ENCODE data around the gene UBE2J2. TPM values are rescaled to one million over a fixed set of nuclear protein-coding genes. Genes with fewer than 3 reads are reported as not detected.

Gene UBE2J2
- total RNA-seq, 2 donors from 2014 or later: 27.5 to 33.5 TPM

DNA sequence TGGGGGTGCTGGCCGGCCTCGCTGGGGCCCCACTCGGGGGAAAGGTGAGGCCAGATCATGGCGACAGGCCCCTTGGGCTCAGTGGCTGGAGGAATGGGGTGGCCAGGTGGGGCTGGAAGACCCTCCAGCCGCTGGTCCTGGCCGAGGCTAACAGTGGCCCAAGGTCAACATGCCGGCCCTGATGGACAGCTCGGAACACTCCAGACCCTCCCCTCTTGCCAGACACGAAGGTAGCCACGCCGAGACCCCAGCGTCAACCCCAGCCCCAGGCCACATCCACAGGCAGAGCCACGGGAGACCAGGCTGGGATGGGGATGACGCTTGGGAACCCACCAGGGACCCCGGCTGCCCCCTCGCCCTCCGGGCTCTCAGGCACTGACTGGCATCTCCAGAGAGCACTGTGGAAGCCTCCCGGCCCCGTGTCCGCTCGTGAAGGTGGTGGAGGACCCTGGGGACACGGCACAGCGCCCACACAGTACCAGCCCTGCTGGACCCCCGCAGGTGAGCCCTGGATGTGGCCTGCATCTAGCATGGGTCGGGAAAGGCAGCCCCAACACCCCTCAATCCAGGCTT is 26.2 kb downstream of the UBE2J2 start:
- no peaks in the 10 kb centered on the region for H3K36me3 ChIP-seq
- TF ChIP-seq, protein P1, sequence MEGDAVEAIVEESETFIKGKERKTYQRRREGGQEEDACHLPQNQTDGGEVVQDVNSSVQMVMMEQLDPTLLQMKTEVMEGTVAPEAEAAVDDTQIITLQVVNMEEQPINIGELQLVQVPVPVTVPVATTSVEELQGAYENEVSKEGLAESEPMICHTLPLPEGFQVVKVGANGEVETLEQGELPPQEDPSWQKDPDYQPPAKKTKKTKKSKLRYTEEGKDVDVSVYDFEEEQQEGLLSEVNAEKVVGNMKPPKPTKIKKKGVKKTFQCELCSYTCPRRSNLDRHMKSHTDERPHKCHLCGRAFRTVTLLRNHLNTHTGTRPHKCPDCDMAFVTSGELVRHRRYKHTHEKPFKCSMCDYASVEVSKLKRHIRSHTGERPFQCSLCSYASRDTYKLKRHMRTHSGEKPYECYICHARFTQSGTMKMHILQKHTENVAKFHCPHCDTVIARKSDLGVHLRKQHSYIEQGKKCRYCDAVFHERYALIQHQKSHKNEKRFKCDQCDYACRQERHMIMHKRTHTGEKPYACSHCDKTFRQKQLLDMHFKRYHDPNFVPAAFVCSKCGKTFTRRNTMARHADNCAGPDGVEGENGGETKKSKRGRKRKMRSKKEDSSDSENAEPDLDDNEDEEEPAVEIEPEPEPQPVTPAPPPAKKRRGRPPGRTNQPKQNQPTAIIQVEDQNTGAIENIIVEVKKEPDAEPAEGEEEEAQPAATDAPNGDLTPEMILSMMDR (IDR thresholded peaks at IDR 0.05): no peak
- peaks cover 4 to 8% of the 10 kb centered on the region in 2 donors for H3K27me3 ChIP-seq
- no peak overlapping the region for H3K4me3 ChIP-seq
- peaks cover 0 to 14% of the 10 kb centered on the region in 2 donors for H3K4me1 ChIP-seq
- no peaks in the 10 kb centered on the region for H3K9me3 ChIP-seq
- no peak overlapping the region for H3K27ac ChIP-seq
- DNase-seq (ENCODE audit: low spot score): no peak

DNA sequence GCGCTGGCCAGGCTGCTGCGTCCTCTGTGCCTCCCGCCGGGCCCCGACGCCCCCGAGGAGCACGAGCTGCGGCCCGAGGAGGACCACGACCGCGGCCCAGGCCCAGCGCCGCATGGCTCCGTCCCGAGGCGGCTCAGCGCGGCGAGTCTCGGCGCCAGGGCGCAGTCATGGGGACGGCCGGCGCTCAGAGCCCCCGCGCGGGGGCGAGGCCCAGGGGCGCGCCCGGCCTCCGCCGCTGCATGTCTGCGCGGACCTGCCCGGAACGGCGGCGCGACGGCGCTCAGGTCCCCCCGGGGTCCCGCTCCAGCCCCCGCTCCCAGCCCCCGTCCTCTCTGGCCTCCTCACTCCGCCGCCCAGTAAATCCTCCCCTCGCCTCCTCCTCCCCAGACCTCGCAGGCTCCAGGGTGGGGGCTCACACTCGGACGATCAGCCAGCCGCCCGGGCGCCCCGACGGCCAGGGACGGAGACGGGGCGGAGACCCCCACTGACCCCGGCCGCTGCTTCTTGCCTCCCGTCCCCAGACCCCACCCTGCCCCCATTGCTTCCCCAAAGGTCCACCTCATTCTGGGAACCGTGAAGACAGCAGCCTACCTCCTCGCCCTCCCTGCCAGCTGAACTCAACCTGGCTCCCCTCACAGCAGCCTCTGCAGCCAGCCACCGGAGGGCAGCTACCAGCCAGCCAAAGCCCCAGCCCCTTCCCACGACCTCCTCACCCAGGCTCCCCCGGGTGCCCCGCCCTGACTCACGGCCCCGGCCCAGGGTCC is 26.9 kb downstream of the UBE2J2 start, which contains the start of gene C1QTNF12:
TSS of gene C1QTNF12 (minus strand) at position 146 of the 764 bp plus-strand sequence. CDS start at position 114, 32 bp downstream.
- no peak for DNase-seq (ENCODE audit: low spot score)
- TF ChIP-seq, protein P1 (IDR thresholded peaks at IDR 0.05): no peak
- H3K27me3 ChIP-seq: peaks cover 4 to 8% of the 10 kb centered on the region in 2 donors
- no peaks in the 10 kb centered on the region for H3K9me3 ChIP-seq
- peaks cover 0 to 14% of the 10 kb centered on the region in 2 donors for H3K4me1 ChIP-seq
- peak within 1 kb of the TSS in 1 of 2 donors; percentile 4 for H3K4me3 ChIP-seq
- no peaks in the 10 kb centered on the region for H3K36me3 ChIP-seq
- H3K27ac ChIP-seq: no peak within 1 kb of the TSS

DNA sequence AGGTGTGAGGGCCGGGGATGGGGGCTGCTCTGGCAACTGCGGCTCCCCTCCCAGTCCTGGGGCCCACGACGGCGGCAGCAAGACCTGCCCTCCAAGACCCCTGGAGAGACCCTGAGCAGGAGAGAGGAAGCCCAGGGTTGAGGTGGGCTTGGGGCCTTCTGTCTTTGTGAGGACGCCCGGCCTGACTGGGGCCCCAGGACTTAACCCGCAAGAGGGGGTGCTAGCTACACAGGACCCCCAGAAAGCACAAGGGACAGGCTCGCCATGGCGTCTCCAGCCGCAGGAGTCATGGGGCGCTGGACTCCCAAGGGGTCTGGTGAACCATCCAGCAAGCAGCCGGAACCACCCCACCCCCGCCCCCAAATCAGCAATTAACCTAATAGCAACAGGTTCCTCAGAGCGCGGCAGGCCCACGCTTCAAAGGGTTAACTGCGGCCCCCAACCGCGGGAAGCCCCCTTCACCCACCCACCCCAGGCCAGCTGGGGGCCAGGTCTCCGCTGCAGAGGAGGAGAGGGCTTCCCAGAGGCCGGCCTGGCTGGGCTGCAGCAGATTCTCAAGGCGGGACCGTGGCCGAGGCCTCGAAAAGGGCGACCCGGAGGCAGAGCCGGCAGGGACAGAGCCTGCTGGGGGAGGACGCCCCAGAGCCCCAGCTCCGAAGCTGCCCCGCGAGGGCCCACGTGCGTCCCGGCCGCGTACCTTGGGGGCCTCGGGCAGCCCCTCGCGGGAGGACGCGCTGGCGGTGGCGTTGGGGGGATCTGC is 27.7 kb downstream of the UBE2J2 start:
- Histone ChIP-seq H3K27me3 (peaks cover 4 to 8% of the 10 kb centered on the region in 2 donors), H3K4me1 (peaks cover 0 to 14% of the 10 kb centered on the region in 2 donors), H3K27ac (no peak overlapping the region), H3K36me3 (no peaks in the 10 kb centered on the region), H3K4me3 (peak overlapping the region in 1 of 2 donors; percentile 4), H3K9me3 (no peaks in the 10 kb centered on the region)
- DNase-seq (ENCODE audit: low spot score): no peak
- TF ChIP-seq, protein P1 (IDR thresholded peaks at IDR 0.05): no peak

DNA sequence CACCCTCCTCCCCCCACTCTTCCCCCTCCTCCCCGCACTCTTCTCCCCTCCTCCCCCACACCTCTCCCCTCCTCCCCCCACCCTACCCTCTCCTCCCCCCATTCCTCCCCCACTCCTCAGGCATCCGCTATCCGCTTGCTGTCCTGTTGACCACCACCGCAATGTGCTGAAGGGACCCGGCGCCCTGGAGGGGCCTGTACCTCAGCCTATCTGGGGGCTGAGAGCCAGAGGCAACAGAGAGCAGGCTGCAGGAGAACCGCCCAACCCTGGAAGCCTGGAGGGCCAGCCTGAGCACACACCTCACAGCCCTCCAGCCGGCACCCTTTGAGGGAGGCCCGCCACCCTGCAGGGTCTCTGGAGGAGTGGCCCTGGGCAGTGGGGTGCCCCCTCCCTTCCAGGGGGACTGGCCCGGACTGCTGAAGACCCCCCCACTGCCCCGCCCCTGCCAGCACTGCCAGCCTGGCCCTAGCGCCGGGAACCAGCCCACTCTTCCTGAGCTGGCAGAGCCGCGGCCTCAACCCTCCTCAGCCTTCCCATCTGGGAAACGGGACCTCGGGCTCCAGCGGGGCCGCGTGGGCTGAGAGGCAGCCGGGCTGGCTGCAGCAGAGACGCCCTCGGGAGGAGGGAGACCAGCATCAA is 28.4 kb downstream of the UBE2J2 start:
- H3K36me3 ChIP-seq: no peaks in the 10 kb centered on the region
- no peaks in the 10 kb centered on the region for H3K9me3 ChIP-seq
- TF ChIP-seq, protein P1 (IDR thresholded peaks at IDR 0.05): no peak
- H3K27ac ChIP-seq: no peak overlapping the region
- H3K4me3 ChIP-seq: no peak overlapping the region
- peaks cover 0 to 14% of the 10 kb centered on the region in 2 donors for H3K4me1 ChIP-seq
- no peak for DNase-seq (ENCODE audit: low spot score)
- peaks cover 4 to 8% of the 10 kb centered on the region in 2 donors for H3K27me3 ChIP-seq

GRCh38 chr1:1244192-1244811 is 29.4 kb downstream of the UBE2J2 start:
- H3K4me3 ChIP-seq: no peak overlapping the region
- H3K27ac ChIP-seq: no peak overlapping the region
- TF ChIP-seq, protein P1 (IDR thresholded peaks at IDR 0.05): no peak
- H3K27me3 ChIP-seq: peaks cover 8 to 11% of the 10 kb centered on the region in 2 donors
- DNase-seq (ENCODE audit: low spot score): no peak
- H3K4me1 ChIP-seq: peaks cover 0 to 14% of the 10 kb centered on the region in 2 donors
- H3K9me3 ChIP-seq: no peaks in the 10 kb centered on the region
- no peaks in the 10 kb centered on the region for H3K36me3 ChIP-seq

Data from right atrium auricular region (tissue), 2 donors.